A172 (cell line): ENCODE results near the gene ACOT2. TPM values are rescaled to one million over a fixed set of nuclear protein-coding genes. Genes with fewer than 3 reads are reported as not detected.

Experiments
- DNase-seq: peaks from one replicate; pipeline ENCODE4 v3.0.0-alpha.2; 2015; ENCODE audit warnings: low spot score
- total RNA-seq: library from RNA; depleted of rRNA; stranded (reverse); fragments of >200 nt; shearing (Covaris generic); gene quantifications from 2 replicates; pipeline ENCODE4 v1.2.3, GENCODE V29; 2014; rRNA removed

The ACOT2 gene
- total RNA-seq, 1 experiment from 2014 or later = 14.5 TPM

- DNase-seq = no peak
Measured at GRCh38 chr14:73613419-73613963, 44.5 kb downstream of the ACOT2 start.

GRCh38 chr14:73616831-73617230, 47.8 kb downstream of the ACOT2 start:
- DNase-seq = no peak

- DNase-seq = no peak
Measured at GRCh38 chr14:73619524-73619923, 50.5 kb downstream of the ACOT2 start.

GRCh38 chr14:73620268-73620667, 51.3 kb downstream of the ACOT2 start:
- DNase-seq = no peak

GRCh38 chr14:73623504-73624054, 54.6 kb downstream of the ACOT2 start:
- no peak for DNase-seq

Other genes with a start within 250 kb of the ACOT2 start
- 19.8 and 26.9 TPM in 2 replicates for gene NUMB, start 110.7 kb upstream of the ACOT2 start, total RNA-seq
- 13.3 and 15.1 TPM in 2 replicates for gene RIOX1, start 78.3 kb upstream of the ACOT2 start, total RNA-seq
- gene ACOT1, start 32.1 kb upstream of the ACOT2 start, total RNA-seq = 1.1 and 4.3 TPM in 2 replicates
- gene HEATR4, start 10.3 kb upstream of the ACOT2 start, total RNA-seq = not detected in 2 replicates
- gene ACOT4, start 22.7 kb downstream of the ACOT2 start, total RNA-seq = not detected in 2 replicates
- gene ACOT6, start 43.3 kb downstream of the ACOT2 start, total RNA-seq = not detected in 2 replicates
- gene DNAL1, start 75.8 kb downstream of the ACOT2 start, total RNA-seq = 28.0 and 40.5 TPM in 2 replicates
- 35.1 and 36.0 TPM in 2 replicates for gene PNMA1, start 145.2 kb downstream of the ACOT2 start, total RNA-seq